ENCODE results near the gene FGF2.
A peak's percentile ranks its signal among the peaks of the same experiment; 100 is the strongest.
"Not testable (repeated sequence)": the region's sequence is repeated elsewhere in the genome, so short reads cannot be mapped to it uniquely, and the experiment has no call there.

The FGF2 gene

DNA sequence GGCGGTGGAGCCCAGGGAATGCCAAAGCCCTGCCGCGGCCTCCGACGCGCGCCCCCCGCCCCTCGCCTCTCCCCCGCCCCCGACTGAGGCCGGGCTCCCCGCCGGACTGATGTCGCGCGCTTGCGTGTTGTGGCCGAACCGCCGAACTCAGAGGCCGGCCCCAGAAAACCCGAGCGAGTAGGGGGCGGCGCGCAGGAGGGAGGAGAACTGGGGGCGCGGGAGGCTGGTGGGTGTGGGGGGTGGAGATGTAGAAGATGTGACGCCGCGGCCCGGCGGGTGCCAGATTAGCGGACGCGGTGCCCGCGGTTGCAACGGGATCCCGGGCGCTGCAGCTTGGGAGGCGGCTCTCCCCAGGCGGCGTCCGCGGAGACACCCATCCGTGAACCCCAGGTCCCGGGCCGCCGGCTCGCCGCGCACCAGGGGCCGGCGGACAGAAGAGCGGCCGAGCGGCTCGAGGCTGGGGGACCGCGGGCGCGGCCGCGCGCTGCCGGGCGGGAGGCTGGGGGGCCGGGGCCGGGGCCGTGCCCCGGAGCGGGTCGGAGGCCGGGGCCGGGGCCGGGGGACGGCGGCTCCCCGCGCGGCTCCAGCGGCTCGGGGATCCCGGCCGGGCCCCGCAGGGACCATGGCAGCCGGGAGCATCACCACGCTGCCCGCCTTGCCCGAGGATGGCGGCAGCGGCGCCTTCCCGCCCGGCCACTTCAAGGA is at the start of gene FGF2:
TSS of gene FGF2 (plus strand) at position 279 of the 705 bp plus-strand sequence. CDS start at position 623, 344 bp downstream.
- peak; percentile 80 for DNase-seq (ENCODE audit: low read depth)

DNA sequence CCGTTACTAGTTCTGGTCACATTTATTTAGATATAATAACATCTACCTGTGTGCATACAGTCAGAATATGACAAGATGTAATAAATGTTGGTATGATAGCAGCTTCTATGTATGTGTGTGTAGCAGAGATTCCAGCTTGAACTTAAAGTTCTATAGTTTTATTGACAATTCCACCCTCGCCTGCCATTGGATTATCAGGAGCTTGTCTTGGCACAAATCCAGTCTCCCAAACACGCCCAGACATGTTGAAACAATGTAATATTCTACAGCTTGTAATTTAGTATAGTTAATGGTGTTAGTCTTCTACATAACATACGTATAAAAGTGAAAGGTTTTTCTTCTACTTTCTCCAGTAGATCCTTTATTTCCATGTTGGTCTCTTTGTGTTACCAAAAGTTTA is 49.7 kb upstream of the FGF2 start:
- DNase-seq (ENCODE audit: low read depth): no peak

DNA sequence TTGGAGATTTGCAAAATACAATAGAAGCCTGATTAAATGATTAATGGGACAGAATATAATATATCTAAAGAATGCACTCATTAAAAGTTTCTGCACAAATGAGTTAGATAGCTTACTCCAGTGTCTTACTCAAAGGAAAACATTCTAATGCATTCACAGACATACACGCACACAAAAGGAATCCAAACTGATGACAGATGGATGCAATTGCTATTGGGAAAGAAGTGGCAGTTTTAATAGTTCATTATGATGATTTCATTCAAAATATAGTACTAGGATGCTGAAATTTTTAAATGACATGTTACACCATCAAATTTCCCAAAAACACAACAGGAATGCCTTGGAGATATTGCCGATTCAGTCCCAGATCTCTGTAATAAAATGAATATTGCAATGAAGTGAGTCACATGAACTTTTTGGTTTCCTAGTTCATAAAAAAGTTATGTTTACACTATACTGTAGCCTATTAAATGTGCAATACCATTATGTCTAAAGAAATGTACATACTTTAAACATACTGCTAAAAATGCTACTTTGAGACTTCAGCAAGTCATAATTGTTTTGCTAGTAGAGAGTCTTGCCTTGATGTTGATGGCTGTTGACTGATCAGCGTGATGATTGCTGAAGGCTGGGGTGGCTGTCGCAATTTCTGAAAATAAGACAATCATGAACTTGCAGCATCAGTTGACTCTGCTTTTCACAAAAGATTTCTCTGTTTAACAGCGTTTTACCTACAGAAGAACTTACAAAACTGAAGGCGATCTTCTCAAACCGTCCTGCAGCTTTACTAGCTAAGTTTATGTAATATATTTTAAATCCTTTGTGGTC is 48.6 kb upstream of the FGF2 start:
- peak; percentile 88 for DNase-seq (ENCODE audit: low read depth)

DNA sequence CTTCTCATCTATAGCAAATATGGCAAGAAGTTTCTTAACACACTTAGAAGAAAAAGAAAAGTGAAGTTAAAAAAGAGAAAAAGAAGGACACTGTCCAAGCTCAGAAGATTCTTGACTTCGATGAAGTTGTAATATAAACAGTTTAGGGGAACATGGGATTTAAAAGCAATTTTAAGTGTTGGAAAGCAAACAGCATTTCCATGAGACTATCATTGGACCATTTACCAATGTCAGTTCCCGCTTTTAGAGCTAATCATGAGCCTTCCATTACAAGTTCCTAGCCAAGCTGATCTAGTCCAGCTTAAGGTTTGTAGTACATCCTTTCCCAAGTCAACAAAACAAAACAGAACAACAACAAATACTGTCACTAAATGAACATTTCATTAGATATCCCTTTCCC is 45.1 kb upstream of the FGF2 start:
- DNase-seq (ENCODE audit: low read depth): no peak

DNA sequence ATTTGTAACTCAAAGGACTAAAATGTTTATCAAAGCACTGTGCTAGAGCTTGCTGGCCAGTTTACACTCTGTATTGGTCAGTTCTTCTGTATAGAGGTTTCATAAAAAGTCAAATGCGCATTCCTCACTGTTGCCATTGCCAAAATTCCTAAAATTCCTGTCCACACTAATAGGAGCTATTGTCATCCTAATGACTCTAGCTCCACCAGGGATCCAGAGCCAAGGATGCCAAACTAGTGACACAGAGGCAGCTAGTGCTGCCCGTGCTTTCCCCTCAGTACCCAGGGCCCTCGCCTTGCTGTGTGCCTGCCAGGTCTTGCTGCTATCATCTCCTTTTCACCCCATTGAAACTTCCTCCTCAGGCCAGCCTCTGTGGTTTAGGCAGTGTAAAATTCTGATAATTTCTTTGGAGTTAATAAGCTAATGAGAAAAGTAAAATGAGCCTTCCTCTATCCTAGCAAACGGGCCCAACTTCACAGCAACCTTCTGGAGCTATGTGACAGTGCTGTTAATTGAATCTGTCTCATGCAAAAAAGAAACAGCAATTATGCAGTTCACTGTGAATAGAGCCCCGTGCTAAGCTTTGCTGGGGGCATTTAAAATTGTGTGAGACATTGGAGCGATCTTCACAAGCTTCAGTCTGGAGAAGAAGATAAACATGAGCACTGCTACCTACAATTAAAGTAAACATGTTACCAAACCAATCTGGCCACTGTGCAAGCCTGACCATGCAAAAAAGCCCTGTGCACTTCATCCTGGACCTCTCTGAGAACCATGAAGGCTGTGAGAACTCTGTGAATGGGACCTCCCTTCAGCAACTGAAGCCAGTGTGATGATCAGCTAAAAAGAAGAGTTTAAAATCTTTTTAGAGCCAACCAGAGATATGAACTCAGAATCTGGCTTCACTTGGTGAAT is 43.1 kb upstream of the FGF2 start:
- peak; percentile 96 for DNase-seq (ENCODE audit: low read depth)

DNA sequence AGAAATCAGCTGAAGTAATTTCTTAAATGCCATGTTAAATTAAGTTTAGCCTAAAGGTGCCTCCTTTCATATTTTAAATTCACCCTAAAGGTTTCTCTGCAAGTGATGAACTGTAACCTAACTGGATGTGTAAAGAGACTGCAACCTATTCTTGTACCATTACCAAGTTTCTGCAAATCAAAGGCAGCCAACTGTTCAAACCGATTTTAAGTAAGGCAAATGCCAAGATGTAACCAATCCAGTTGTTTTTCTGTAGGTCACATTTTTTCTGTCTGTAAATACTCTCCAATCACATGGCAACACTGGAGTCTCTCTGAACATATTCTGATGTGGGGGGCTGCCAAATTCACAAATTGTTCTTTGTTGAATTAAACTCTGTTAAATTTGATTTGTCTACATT is 42.4 kb upstream of the FGF2 start:
- no peak for DNase-seq (ENCODE audit: low read depth)

DNA sequence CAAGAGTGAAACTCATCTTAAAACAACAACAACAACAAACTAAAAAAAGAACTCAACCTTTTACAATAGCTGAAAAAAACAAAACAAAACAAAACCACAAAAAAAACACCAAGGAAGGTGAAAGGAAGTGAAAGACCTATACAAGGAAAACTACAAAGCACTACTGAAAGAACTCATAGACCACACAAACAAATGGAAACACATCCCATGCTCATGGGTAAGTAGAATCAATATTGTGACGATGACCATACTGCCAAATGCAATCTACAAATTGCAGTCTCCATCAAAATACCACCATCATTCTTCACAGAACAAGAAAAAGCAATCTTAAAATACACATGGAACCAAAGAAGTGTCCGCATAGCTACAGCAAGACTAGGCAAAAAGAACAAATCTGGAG is 41.5 kb upstream of the FGF2 start:
- DNase-seq (ENCODE audit: low read depth): no peak

DNA sequence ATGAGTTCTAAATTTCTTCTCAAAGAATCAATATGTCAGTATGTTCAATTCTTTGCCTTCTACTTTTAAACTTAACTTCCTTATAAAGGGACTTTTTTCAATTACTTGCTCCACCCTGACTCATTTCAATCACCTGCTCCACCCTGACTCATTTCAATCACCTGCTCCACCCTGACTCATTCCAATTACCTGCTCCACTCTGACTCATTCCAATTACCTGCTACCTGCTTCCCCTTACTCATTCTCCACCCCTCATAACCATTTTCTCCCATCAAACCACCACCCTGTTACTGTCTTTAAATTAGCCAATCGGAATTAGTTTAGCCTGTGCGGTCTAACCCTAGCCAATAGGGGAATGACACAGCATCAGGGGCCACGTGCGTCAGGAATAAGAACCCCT is 40.3 kb upstream of the FGF2 start:
- not testable (repeated sequence) for DNase-seq (ENCODE audit: low read depth)

DNA sequence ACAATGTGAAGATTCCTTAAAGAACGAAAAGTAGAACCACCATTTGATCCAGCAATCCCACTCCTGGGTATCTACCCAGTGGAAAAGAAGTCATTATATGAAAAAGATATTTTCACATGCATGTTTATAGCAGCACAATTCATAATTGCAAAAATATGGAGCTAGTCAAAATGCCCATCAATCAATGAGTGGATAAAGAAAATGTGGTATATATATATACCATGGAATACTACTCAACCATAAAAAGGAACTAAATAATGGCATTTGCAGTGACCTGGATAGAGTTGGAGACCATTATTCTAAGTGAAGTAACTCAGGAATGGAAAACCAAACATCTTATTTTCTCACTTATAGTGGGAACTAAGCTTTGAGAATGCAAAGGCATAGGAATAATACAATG is 39.7 kb upstream of the FGF2 start:
- not testable (repeated sequence) for DNase-seq (ENCODE audit: low read depth)

DNA sequence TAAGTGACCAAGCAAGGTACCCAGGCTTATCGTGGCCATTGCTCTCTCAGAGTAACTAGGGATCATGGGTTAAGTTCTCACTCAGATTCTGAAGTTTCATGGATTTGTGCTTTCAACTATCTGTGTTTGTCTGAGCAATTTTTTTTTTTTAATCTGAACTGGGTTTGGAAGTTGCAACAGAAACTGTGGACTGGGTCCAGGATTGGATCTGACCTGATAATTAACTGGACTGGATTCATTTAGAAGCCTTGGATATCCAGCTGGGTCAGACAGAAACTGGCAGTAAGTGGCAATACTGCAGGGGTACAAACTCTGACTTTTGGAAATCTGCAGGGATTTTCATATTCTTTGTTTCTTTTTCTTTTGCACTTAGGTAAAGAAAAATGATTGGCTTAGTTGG is 38.7 kb upstream of the FGF2 start:
- DNase-seq (ENCODE audit: low read depth): no peak

DNA sequence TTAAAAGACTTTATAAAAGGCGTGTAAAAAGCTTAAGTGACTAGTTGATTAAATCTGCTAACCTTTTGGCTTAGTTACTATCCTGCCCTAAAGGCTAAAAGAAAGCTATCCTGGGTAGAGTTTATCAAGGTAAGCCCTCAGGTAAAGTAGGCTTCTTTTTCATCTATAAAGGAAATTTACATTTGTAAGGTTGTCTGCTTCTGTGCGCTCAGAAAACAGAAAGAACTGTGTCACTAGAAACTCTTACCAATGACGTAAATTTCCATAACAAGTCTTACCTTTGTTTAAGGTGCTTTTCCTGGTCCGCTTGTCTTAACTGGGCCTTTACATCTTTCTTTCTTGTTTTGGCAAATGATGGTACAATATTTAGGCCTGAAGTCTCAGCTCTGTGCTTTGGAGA is 37.7 kb upstream of the FGF2 start:
- DNase-seq (ENCODE audit: low read depth): no peak

DNA sequence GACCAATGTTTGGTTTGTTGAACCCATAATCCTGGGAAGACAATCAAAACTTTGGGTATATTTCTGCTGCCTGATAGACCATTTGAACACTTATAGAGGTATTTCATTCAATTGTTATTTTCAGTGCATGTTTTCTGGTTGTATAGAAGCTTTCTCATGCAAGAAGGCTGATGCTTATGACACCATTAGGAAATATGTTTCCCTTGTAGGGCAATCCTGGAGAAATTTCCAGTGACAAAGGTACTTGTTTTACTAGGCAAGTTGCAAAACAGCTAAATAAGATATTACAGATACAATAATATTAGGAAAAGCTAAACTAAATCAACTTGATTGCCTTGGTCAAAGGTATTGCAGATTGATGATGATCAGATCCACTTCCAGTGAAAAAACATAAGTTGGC is 32.8 kb upstream of the FGF2 start:
- no peak for DNase-seq (ENCODE audit: low read depth)

DNA sequence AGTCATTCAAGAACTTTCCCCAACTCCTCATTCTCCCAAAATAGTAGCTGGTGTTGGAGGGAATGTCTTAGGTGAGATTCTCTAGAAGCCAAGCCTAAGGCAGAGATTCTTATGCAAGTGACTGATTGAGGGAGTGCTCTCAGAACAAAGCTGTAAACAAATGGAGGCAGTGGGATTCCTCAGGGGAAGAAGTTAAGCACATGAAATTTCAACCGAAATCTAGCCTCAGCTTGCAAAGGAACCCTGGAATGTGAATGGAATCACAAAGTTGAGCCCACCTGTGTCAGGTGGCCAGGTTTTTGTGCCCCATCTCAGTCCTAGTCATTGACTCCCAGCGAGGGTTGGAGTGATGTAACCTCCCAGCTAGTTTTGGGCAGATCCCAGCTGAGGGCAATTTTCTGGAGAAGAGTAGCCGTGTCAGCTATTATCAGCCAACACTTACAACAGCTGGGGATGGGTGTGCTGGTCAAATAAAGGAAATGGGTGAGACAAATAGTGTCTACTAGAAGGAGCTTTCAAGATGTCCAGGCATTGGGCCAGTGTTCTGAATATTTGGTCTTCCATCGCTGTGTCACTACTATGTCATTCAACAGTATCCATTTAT is 29.7 kb upstream of the FGF2 start:
- no peak for DNase-seq (ENCODE audit: low read depth)

DNA sequence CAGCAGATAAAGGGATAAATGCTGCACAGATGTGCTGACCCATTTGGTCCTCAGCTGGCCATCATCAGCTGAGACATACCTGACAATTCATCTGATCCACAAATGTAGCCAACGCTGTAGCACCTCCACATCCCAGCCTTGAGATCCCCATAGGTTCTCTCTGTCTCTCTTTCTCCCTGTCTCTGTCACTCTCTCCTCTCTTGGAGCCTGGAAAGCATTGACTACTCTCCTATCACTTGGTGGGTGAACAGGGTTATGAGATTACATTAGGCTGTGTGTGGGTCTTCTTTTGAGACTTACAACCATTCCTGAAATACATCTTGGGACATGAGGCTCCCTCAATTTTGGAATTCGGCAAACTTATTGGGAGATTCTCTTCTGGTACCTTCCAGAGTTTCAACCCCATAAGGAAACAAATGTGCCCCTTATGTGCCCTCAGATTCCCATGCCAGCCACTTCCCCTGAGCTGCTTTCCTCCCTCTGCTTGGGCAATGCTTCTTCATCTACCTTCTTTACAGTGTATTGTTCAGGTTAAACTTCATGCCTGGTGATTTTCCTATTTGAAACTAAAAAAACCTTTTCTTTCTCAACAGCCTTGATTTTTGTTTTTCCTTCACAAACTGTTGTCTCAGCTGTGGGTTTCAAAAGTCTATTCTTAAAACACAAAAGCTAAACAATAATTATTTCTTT is 29.1 kb upstream of the FGF2 start:
- DNase-seq (ENCODE audit: low read depth): no peak

DNA sequence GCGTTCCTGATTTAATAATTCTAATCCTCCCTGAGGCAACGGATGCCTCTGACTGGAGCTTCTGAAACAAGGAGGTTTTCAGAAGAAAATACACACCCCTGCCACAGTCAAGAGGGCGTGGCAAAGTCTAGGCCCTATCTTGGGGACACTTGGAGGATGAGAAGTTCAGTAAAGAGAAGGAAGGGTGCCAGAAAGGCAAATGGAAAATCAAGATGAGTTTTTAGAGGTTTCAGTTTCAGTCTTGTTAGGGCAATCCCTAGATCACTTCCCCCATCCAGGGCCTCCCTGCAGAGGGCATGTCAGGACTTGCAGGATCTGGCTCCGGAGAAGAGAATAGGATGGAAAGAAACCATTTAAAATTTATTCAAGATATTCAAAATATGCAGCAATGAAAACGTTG is 28.5 kb upstream of the FGF2 start:
- DNase-seq (ENCODE audit: low read depth): peak; percentile 73

DNA sequence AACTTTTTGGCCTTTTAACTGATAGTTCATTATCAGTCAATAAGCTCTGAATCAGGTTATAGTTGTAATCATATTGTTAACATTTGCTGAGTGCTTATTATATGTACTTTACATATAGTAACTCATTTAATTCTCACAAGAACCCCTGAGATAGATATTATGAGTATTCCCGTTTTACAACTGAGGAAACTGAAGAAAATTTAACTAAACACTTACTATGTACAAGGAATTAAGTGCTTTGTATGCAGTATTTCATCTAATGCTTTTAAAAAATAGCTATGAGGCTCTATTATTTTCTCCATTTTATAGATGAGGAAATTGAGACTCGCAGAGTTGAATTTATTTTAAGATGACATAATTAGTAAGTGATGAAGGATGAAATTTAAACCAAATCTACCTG is 27.7 kb upstream of the FGF2 start:
- DNase-seq (ENCODE audit: low read depth): no peak

DNA sequence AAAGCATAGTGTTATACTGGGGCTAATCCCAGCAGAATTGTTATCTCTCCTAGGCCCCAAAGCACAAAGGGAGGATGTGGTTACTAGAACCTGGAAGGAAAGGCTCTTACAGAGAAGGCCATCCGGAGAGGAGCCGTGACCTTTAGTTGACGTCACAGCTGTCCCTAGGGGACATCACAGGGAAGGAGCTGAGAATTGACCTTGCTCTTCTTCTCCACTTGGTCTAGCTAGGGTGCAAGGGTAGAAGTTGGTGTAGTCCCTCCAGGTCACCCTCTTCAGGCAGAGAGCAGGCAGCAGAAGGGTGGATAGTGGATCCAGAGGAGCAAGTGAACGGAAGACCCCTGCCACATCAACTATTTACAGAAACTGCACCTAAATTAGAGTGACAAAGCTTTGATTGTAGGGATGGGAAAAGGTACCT is 22.8 kb upstream of the FGF2 start:
- no peak for DNase-seq (ENCODE audit: low read depth)

DNA sequence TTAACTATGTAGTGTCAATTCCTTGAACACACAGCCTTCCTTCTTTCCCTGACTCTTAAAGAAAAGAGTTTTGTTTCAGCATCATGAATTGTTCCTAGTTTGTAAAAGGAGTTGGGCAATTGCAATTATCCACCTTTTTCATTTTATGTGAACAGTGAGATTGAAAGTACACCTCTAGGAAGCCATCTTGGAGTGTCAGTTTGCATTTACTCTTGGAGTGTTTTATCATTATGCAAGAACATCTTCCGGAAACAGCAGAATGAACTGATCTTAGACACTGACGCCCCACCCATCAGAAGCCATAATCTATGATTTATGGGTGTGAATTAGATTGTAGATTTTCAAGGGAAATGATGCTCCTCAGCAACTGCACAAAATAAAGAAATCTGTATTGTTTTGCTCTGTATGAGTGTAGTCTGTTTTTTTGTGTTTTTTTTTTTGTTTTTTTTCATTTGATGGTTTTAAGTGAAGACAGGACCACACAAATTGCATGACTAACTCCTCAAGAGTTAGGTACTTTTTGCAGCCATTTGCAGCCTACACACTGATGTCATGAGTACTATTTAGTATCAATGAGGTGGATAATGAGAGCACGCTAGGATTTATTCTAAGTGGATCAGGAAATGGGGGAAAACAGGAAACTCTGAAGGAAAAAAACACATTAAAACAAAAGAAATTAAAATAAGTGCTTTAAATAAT is 19.5 kb upstream of the FGF2 start:
- no peak for DNase-seq (ENCODE audit: low read depth)

DNA sequence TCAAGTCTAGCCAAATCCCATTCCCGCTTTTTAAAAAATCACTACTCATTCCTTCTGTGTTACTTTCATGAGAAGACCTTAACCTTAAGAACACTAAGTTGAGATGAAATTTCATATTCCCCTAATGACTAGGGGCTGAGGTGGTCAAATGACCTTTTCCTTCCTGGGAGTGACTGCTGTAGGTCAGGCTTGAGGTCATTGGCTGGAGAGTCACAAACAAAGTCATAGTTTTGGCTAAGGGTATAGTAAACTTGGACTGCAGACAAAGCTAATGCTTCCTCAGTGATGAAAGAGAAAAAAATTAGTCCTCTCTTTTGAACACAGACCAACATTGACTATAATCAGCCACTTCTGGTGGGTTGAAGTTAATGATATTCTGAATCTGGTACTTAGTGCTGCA is 16.0 kb upstream of the FGF2 start:
- DNase-seq (ENCODE audit: low read depth): no peak

DNA sequence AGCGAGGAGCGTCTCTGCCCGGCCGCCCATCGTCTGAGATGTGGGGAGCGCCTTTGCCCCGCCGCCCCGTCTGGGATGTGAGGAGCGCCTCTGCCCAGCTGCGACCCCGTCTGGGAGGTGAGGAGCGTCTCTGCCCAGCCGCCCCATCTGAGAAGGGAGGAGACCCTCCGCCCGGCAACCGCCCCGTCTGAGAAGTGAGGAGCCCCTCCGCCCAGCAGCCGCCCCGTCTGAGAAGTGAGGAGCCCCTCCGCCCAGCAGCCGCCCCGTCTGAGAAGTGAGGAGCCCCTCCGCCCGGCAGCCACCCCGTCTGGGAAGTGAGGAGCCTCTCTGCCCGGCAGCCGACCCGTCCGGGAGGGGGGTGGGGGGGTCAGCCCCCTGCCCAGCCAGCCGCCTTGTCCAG is 14.8 kb upstream of the FGF2 start:
- not testable (repeated sequence) for DNase-seq (ENCODE audit: low read depth)

DNA sequence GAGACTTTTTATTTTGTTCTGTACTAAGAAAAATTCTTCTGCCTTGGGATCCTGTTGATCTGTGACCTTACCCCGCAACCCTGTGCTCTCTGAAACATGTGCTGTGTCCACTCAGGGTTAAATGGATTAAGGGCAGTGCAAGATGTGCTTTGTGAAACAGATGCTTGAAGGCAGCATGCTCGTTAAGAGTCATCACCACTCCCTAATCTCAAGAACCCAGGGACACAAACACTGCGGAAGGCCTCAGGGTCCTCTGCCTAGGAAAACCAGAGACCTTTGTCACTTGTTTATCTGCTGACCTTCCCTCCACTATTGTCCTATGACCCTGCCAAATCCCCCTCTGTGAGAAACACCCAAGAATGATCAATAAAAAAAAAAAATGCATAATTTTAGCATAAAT is 13.8 kb upstream of the FGF2 start:
- not testable (repeated sequence) for DNase-seq (ENCODE audit: low read depth)

Data from ELR (cell line).